ENCODE data around the gene NCKAP1. TPM values are rescaled to one million over a fixed set of nuclear protein-coding genes. Genes with fewer than 3 reads are reported as not detected.

NCKAP1 gene
- polyA plus RNA-seq, 1 experiment = 58.0 TPM

- H3K27me3 ChIP-seq (ENCODE audit: control insufficient read depth, insufficient read depth, low read length) = no peaks in the 10 kb centered on the region
- no peak for DNase-seq (ENCODE audit: low read depth)
- no peaks in the 10 kb centered on the region for H3K36me3 ChIP-seq (ENCODE audit: control insufficient read depth, insufficient read depth, low read length)
- ChIA-PET CTCF (no interaction called here), POLR2A (no interaction called here)
- TF ChIP-seq, protein P1, sequence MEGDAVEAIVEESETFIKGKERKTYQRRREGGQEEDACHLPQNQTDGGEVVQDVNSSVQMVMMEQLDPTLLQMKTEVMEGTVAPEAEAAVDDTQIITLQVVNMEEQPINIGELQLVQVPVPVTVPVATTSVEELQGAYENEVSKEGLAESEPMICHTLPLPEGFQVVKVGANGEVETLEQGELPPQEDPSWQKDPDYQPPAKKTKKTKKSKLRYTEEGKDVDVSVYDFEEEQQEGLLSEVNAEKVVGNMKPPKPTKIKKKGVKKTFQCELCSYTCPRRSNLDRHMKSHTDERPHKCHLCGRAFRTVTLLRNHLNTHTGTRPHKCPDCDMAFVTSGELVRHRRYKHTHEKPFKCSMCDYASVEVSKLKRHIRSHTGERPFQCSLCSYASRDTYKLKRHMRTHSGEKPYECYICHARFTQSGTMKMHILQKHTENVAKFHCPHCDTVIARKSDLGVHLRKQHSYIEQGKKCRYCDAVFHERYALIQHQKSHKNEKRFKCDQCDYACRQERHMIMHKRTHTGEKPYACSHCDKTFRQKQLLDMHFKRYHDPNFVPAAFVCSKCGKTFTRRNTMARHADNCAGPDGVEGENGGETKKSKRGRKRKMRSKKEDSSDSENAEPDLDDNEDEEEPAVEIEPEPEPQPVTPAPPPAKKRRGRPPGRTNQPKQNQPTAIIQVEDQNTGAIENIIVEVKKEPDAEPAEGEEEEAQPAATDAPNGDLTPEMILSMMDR (IDR thresholded peaks at IDR 0.05; ENCODE audit: insufficient read depth, low read depth, low read length) = no peak
- H3K4me3 ChIP-seq (ENCODE audit: low read depth, low read length) = no peak overlapping the region
Observed at GRCh38 chr2:183010112-183010511, 28.1 kb downstream of the NCKAP1 start.

DNA sequence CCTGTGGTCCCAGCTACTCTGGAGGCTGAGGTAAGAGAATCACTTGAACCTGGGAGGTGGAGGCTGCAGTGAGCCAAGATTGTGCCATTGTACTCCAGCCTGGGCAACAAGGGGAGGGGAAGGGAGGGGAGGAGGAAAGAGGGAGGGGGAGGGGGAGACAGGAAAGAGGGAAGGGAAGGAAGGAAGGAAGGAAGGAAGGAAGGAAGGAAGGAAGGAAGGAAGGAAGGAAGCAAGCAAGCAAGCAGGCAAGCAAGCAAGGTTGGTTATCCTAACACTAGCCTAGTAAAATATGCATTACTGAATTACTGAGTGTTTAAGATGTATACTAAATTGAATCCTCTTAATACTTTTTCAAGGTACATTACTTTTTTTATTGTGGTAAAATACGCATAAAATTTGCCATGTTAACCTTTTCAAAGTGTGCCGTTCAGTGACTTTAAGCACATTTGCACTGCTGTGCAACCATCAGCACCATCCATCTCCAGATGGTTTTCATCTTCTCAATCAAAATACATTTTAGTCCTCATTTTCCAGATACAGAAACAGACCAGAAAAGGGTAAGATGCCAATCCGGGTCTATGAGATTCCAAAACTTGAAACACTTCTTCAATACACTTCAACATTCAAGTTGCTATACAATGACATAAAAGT lies 28.9 kb downstream of the NCKAP1 start:
- H3K27me3 ChIP-seq (ENCODE audit: control insufficient read depth, insufficient read depth, low read length) = no peaks in the 10 kb centered on the region
- TF ChIP-seq, protein P1 (IDR thresholded peaks at IDR 0.05; ENCODE audit: insufficient read depth, low read depth, low read length) = no peak
- ChIA-PET POLR2A (no interaction called here), CTCF (no interaction called here)
- H3K4me3 ChIP-seq (ENCODE audit: low read depth, low read length) = no peak overlapping the region
- DNase-seq (ENCODE audit: low read depth) = no peak
- H3K36me3 ChIP-seq (ENCODE audit: control insufficient read depth, insufficient read depth, low read length) = no peaks in the 10 kb centered on the region

- DNase-seq (ENCODE audit: low read depth) = no peak
- TF ChIP-seq, protein P1 (IDR thresholded peaks at IDR 0.05; ENCODE audit: insufficient read depth, low read depth, low read length) = no peak
- Histone ChIP-seq H3K36me3 (ENCODE audit: control insufficient read depth, insufficient read depth, low read length) (no peaks in the 10 kb centered on the region), H3K27me3 (ENCODE audit: control insufficient read depth, insufficient read depth, low read length) (no peaks in the 10 kb centered on the region), H3K4me3 (ENCODE audit: low read depth, low read length) (no peak overlapping the region)
- ChIA-PET POLR2A (no interaction called here), CTCF (interaction anchor here (1.4 kb wide), 1 partner anchor 10 kb away, joined by 3 read pairs; no protein-coding TSS in a partner anchor)
Observed at GRCh38 chr2:183001948-183002347, 36.3 kb downstream of the NCKAP1 start.

- POLR2A ChIA-PET = no interaction called here
- CTCF ChIA-PET = interaction anchor here (0.9 to 2.4 kb wide), 3 partner anchors 14 to 39 kb away, joined by 3 to 8 read pairs (median 3); no protein-coding TSS in a partner anchor
- TF ChIP-seq, protein P1 (IDR thresholded peaks at IDR 0.05; ENCODE audit: insufficient read depth, low read depth, low read length) = no peak
- H3K36me3 ChIP-seq (ENCODE audit: control insufficient read depth, insufficient read depth, low read length) = no peaks in the 10 kb centered on the region
- no peaks in the 10 kb centered on the region for H3K27me3 ChIP-seq (ENCODE audit: control insufficient read depth, insufficient read depth, low read length)
- no peak for DNase-seq (ENCODE audit: low read depth)
- H3K4me3 ChIP-seq (ENCODE audit: low read depth, low read length) = no peak overlapping the region
Observed at GRCh38 chr2:183000846-183001245, 37.4 kb downstream of the NCKAP1 start.

- H3K36me3 ChIP-seq (ENCODE audit: control insufficient read depth, insufficient read depth, low read length) = 0 out of 2 replicates have a peak, but pooled peaks cover under 1% of the 10 kb centered on the region
- no peak overlapping the region for H3K4me3 ChIP-seq (ENCODE audit: low read depth, low read length)
- no peak for DNase-seq (ENCODE audit: low read depth)
- H3K27me3 ChIP-seq (ENCODE audit: control insufficient read depth, insufficient read depth, low read length) = no peaks in the 10 kb centered on the region
- CTCF ChIA-PET = interaction anchor here (0.7 to 2.4 kb wide), 2 partner anchors 19 to 24 kb away, joined by 3 to 8 read pairs; no protein-coding TSS in a partner anchor
- TF ChIP-seq, protein P1 (IDR thresholded peaks at IDR 0.05; ENCODE audit: insufficient read depth, low read depth, low read length) = no peak
- POLR2A ChIA-PET = no interaction called here
Observed at GRCh38 chr2:182999348-183000028, 38.8 kb downstream of the NCKAP1 start.

All from BJ (cell line).